ENCODE measurements around the gene AQP7.
"Not testable (repeated sequence)": the region's sequence is repeated elsewhere in the genome, so short reads cannot be mapped to it uniquely, and the experiment has no call there.

AQP7 gene

GRCh38 chr9:33395159-33395879 is 7.0 kb downstream of the AQP7 start:
- not testable (repeated sequence) for DNase-seq

- not testable (repeated sequence) for DNase-seq
Observed at GRCh38 chr9:33393986-33394385, 8.4 kb downstream of the AQP7 start.

GRCh38 chr9:33393581-33393980 is 8.8 kb downstream of the AQP7 start:
- DNase-seq = no peak

GRCh38 chr9:33392591-33393021 is 9.8 kb downstream of the AQP7 start:
- DNase-seq = not testable (repeated sequence)

- peak; percentile 85 for DNase-seq
Observed at GRCh38 chr9:33391111-33391771, 11.1 kb downstream of the AQP7 start.

- no peak for DNase-seq
Observed at GRCh38 chr9:33388110-33388994, 14.0 kb downstream of the AQP7 start.

- not testable (repeated sequence) for DNase-seq
Observed at GRCh38 chr9:33386998-33387397, 15.4 kb downstream of the AQP7 start.

GRCh38 chr9:33386641-33386996 is 15.7 kb downstream of the AQP7 start:
- not testable (repeated sequence) for DNase-seq

- not testable (repeated sequence) for DNase-seq
Observed at GRCh38 chr9:33385979-33386640, 16.3 kb downstream of the AQP7 start.

- DNase-seq = not testable (repeated sequence)
Observed at GRCh38 chr9:33385536-33385935, 16.8 kb downstream of the AQP7 start.

- DNase-seq = not testable (repeated sequence)
Observed at GRCh38 chr9:33383396-33383795, 19.0 kb downstream of the AQP7 start.

GRCh38 chr9:33382397-33382796 is 20.0 kb downstream of the AQP7 start:
- DNase-seq = not testable (repeated sequence)

- DNase-seq = peak; percentile 34
Observed at GRCh38 chr9:33381231-33381791, 21.1 kb downstream of the AQP7 start.

GRCh38 chr9:33380390-33381094 is 21.8 kb downstream of the AQP7 start:
- DNase-seq = no peak

GRCh38 chr9:33379666-33380389 is 22.5 kb downstream of the AQP7 start:
- DNase-seq = no peak

GRCh38 chr9:33378121-33378795 is 24.1 kb downstream of the AQP7 start:
- no peak for DNase-seq

GRCh38 chr9:33377089-33377715 is 25.2 kb downstream of the AQP7 start:
- DNase-seq = no peak

- no peak for DNase-seq
Observed at GRCh38 chr9:33375841-33376321, 26.5 kb downstream of the AQP7 start.

GRCh38 chr9:33375238-33375840 is 27.0 kb downstream of the AQP7 start:
- DNase-seq = no peak

All from fibroblast of skin of scalp (primary cell).